Testis (tissue), 3 donors: Measurements from ENCODE around the gene CFAP77. TPM values are rescaled to one million over a fixed set of nuclear protein-coding genes. Genes with fewer than 3 reads are reported as not detected.

Experiments
- DNase-seq: peaks from one replicate; pipeline ENCODE4 v3.0.0-alpha.2; 2019
- H3K27ac ChIP-seq, 2 donors: fragments of 200-600 bp; sonication (generic); one replicate each; pipeline ENCODE4 v1.5.1; 2019
- H3K27me3 ChIP-seq: fragments of 200-600 bp; sonication (generic); one replicate; pipeline ENCODE4 v1.5.1; 2019
- H3K36me3 ChIP-seq: fragments of 200-600 bp; sonication (generic); one replicate; pipeline ENCODE4 v1.5.1; 2017; ENCODE audit warnings: low read depth; ENCODE audit errors: missing control alignments
- H3K4me1 ChIP-seq: fragments of 200-600 bp; sonication (generic); one replicate; pipeline ENCODE4 v1.5.1; 2019
- H3K4me3 ChIP-seq, 2 donors: fragments of 200-600 bp; sonication (generic); one replicate each; pipeline ENCODE4 v1.5.1; 2017 to 2019
- H3K9me3 ChIP-seq: fragments of 200-600 bp; sonication (generic); one replicate; pipeline ENCODE4 v1.5.1; 2017
- CTCF ChIP-seq, 3 experiments: fragments of 450-650 bp in 2 of 3; fragments of 200-600 bp in 1 of 3; sonication (generic) in 1 of 3; IDR thresholded peaks; one replicate each; pipeline ENCODE4 v1.5.1; 2016 to 2019; ENCODE audit warnings: antibody characterized with exemption in 3 of 3, mild to moderate bottlenecking in 2 of 3, moderate library complexity in 1 of 3
- POLR2A ChIP-seq: fragments of 450-650 bp; IDR thresholded peaks from one replicate; pipeline ENCODE4 v1.6.1; 2017; ENCODE audit warnings: antibody characterized with exemption, mild to moderate bottlenecking, moderate library complexity
- WGBS, 2 donors: methylation state at CpG; one replicate each; pipeline ENCODE4 v1.1.5; 2018; 5-methylcytosine and 5-hydroxymethylcytosine counted together
- intact Hi-C: fragments of 100-400 bp; cut with DNase I; formaldehyde crosslinking; loops from one replicate; pipeline ENCODE4 v1.15.1; 2023; ENCODE audit warnings: low total_unique reads
- polyA plus RNA-seq: library from polyadenylated mRNA; stranded (reverse); fragments of 350-450 nt; fragmentation: Illumina TruSeq; extraction: RNeasy Lipid Tissue Mini Kit (QIAGEN cat#74804); gene quantifications from one replicate; pipeline ENCODE4 v1.2.3, GENCODE V29; 2014; ENCODE audit warnings: low read depth, low replicate concordance; ENCODE audit not compliant: insufficient read depth
- total RNA-seq, 2 donors: library from RNA; depleted of rRNA; stranded (reverse); fragments of >200 nt; gene quantifications; one replicate each; pipeline ENCODE4 v1.2.3, GENCODE V29; 2016

The CFAP77 gene
- total and polyA plus RNA-seq, 3 donors from 2014 or later, result 13.6 to 36.2 (median 20.9) TPM

- H3K27ac ChIP-seq, result no peak overlapping the region
- intact Hi-C loops, result no loop called here
- H3K27me3 ChIP-seq, result peaks cover 5% of the 10 kb centered on the region
- H3K4me3 ChIP-seq, result peak overlapping the region in 1 of 2 donors; percentile 13
- 8% methylated on average over 11 to 17 of the region's 17 CpGs for WGBS, 2 donors
- H3K9me3 ChIP-seq, result no peaks in the 10 kb centered on the region
- DNase-seq, result no peak
- TF ChIP-seq CTCF (IDR thresholded peaks at IDR 0.05) (no peak), POLR2A (no peak)
- H3K36me3 ChIP-seq, result no peaks in the 10 kb centered on the region
- peaks cover 14% of the 10 kb centered on the region for H3K4me1 ChIP-seq
These were observed 180.0 kb downstream of the CFAP77 start for GRCh38 chr9:132590037-132590317.

GRCh38 chr9:132590318-132591182 is 180.5 kb downstream of the CFAP77 start:
- H3K9me3 ChIP-seq, result no peaks in the 10 kb centered on the region
- no peak for TF ChIP-seq POLR2A
- intact Hi-C loops, result no loop called here
- H3K36me3 ChIP-seq, result no peaks in the 10 kb centered on the region
- no peak for DNase-seq
- H3K4me1 ChIP-seq, result peaks cover 14% of the 10 kb centered on the region
- peak overlapping the region in 1 of 2 donors; percentile 13 for H3K4me3 ChIP-seq
- WGBS, 2 donors, result 2 to 5% methylated on average over 25 to 72 of the region's 73 CpGs
- no peak overlapping the region for H3K27ac ChIP-seq
- peaks cover 5% of the 10 kb centered on the region for H3K27me3 ChIP-seq

- intact Hi-C loops, result no loop called here
- peaks cover 5% of the 10 kb centered on the region for H3K27me3 ChIP-seq
- no peaks in the 10 kb centered on the region for H3K9me3 ChIP-seq
These were observed 181.2 kb downstream of the CFAP77 start for GRCh38 chr9:132591244-132591643.

GRCh38 chr9:132591751-132592314 is 181.8 kb downstream of the CFAP77 start:
- peaks cover 5% of the 10 kb centered on the region for H3K27me3 ChIP-seq
- no peak for DNase-seq
- H3K9me3 ChIP-seq, result no peaks in the 10 kb centered on the region
- 66 to 71% methylated on average over 9 of the region's 9 CpGs for WGBS, 2 donors
- peaks cover 13% of the 10 kb centered on the region for H3K4me1 ChIP-seq
- H3K36me3 ChIP-seq, result no peaks in the 10 kb centered on the region
- intact Hi-C loops, result no loop called here
- TF ChIP-seq POLR2A, result no peak
- no peak for TF ChIP-seq CTCF (IDR thresholded peaks at IDR 0.05)
- H3K4me3 ChIP-seq, result no peak overlapping the region
- no peak overlapping the region for H3K27ac ChIP-seq

More at GRCh38 chr9:132591244-132591643, 181.2 kb downstream of the CFAP77 start:
- Histone ChIP-seq H3K27ac (no peak overlapping the region), H3K4me3 (no peak overlapping the region), H3K36me3 (no peaks in the 10 kb centered on the region), H3K4me1 (peaks cover 14% of the 10 kb centered on the region)
- TF ChIP-seq POLR2A (no peak), CTCF (IDR thresholded peaks at IDR 0.05) (no peak)
- 33 to 52% methylated on average over 5 of the region's 6 CpGs for WGBS, 2 donors
- DNase-seq, result no peak

- Histone ChIP-seq H3K27me3 (peaks cover 5% of the 10 kb centered on the region), H3K27ac (no peak overlapping the region), H3K4me1 (peaks cover 9% of the 10 kb centered on the region), H3K9me3 (no peaks in the 10 kb centered on the region), H3K4me3 (no peak overlapping the region), H3K36me3 (no peaks in the 10 kb centered on the region)
- DNase-seq, result no peak
- no peak for TF ChIP-seq CTCF (IDR thresholded peaks at IDR 0.05)
- 76 to 88% methylated on average over 8 of the region's 8 CpGs for WGBS, 2 donors
- intact Hi-C loops, result no loop called here
These were observed 182.4 kb downstream of the CFAP77 start for GRCh38 chr9:132592451-132592850.
